GM18907 (cell line): ENCODE results near the gene SYCP2.

ENCODE experiments used
- ATAC-seq: cut with Tn5 transposase; IDR thresholded peaks from one replicate; pipeline ENCODE4 v1.9.1; 2021; ENCODE audit warnings: mild to moderate bottlenecking, moderate library complexity; ENCODE audit not compliant: unreplicated experiment

SYCP2 gene

DNA sequence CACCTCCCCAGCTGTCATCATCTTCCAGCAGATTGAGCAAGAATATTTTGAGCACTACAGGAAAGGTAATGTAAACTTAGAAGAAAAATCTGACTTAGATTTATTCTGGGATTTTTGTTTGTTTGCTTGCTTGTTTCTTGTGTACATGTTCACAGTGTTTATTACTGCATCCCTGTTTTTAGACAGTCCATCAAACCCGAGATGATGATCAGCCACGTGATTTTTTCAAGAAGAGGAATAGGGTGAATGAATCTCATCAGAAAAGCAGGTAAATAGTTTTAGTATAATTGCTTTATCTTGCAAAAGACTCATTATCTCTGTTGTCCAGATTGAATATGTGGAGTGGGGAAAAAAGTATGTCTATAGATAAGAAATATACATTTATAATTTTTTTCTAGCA lies 8.8 kb upstream of the SYCP2 start:
- no peak for ATAC-seq

DNA sequence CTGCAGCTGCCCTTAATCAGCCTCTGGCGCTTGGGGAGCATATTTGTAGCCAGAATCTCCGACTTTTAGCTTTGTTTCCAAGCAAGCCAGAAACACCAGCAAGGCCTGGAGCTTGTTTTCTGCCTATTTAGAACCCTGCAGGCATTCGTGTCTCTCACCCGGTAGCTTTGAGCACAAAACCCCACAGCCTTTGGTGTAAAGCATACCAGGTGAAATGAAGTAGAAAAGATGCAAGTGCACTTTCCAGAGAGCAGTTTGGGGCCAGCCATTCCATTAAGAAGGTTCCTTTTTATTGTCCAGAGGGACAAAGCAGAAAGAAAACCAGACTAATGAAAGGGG lies 7.5 kb upstream of the SYCP2 start:
- ATAC-seq = no peak

DNA sequence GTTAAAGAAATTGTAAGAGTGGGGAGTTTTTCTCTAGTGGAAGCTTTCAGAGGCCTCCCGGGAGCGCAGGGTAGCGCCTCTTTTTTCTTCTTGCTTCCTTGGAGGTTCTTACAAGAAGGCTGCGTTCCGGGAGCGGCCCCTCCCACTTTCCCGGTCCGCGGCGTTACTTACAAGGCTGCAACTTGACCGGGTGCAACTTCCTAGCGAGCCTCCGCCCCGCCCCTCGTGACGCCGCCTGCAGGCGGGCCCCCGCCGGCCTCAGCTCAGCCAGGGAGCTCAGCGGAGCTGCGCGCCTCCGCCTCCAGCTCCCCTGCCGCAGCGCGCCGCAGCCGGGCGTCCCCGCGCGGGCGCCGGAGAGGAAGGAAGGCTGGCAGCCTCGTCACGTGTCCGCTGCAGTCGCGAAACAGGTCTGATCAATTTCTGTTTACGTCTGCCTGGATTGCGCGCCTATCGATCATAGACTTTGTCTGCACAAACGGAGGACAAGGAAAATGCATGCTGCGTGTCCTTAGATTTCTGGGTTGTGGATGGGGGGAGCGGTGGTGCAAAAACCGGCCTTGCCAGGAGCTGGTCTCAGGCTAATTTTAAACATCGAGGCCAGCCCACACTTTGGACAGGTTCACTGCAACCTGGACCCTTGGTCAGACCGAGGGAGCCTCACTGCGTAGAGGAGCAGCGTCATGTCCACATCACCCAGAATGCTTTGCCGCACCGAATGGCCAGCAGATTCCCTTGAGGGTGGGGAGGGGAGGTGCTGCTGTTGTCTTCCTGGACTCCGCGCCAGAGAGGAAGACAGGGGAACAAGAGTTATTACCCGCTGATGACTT lies 6.9 kb upstream of the SYCP2 start, which contains the start of the genes FAM217B and PPP1R3D:
TSS of gene FAM217B (plus strand) at position 261 of the 827 bp plus-strand sequence. CDS start 3,555 bp downstream, outside the sequence.
TSS of gene PPP1R3D (minus strand) at position 177 of the 827 bp plus-strand sequence. CDS start 374 bp downstream, outside the sequence.
- peak; percentile 96 for ATAC-seq

DNA sequence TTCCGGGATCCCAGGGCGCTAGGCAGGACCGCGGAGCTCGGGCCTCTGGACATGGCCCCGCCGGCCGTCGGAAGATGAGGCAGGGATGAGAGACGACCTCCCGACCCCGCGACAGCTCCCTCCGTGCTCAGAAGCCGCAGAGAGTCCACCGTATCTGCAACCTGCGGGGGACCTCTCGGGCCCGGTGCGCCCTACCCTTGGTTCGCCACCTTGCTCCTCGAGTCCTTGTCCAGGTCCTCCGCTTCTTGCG lies 6.4 kb upstream of the SYCP2 start:
- peak; percentile 45 for ATAC-seq

DNA sequence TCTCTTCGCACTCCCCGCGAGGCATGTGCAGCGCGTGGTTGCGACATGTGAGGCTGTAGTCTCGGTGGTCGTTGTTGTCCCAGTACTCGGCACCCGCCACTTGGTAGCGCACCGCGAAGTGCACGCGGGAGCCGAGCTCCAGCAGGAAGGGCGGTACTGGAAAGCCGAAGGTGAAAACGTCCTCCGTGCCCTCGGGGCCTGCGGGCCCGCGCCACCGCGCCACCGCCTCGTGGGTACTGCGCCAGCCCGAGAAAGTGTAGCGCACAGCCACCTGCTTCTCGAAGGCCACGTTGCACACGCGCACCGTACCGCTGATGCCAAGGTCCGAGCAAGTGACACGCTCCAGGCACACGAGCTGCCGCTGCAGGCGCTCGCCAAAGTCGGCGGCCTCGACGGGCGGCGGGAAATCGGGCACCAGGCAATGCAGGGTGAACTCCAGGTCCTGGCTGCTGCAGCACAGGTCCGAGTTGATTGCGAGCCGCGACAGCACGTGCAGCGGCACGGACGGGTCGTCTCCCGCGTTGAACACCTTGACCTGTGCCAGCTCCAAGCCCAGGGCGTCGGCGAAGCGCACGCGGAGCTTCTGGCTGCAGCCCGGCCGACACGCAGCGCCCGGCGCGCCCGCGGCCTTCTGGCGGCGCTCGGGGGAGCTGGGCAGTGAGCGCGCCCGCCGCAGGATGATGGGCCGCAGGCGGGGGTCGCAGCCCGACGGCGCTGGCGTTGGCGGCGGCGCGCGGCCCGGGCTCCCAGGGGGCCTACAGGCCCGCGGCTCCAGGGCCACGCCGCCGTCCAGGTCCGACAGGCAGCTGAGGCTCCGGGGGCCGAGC lies 5.8 kb upstream of the SYCP2 start:
- no peak for ATAC-seq

DNA sequence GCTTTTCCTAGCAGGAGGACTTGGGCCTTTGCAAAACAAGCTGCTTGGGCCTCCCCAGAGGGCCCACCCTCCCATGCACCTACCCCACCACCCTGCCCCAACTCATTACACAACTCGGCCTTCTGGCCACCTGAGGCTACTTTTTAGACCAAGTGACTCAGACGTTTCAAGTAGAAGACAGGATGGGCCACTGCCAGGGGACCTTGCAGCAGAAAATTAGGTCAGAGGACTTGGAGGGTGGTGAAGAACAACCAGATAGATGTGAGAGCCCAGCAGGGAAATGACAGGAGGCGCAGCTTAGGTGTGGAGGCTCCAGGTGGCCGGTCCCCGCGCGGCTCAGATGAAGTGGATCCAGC lies 5.2 kb upstream of the SYCP2 start:
- no peak for ATAC-seq

DNA sequence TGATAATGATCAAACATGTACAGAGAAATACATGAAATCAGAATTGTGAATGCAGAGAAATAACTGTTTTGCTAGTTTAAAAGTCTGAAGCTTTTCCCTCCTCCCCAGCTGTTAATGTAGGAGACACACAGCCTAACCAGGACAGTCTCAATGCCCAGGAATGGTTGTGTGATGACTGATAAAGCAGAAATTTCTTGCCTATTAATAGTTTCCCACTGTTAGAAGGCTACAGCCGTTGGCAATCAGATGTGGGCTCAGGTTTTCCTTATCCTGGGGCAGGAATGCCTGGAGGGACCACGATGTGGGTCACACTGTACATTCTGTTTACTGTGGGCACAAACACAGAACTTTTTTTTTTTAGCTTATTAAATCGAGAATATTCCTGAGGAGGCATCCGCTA lies 4.8 kb upstream of the SYCP2 start:
- no peak for ATAC-seq

DNA sequence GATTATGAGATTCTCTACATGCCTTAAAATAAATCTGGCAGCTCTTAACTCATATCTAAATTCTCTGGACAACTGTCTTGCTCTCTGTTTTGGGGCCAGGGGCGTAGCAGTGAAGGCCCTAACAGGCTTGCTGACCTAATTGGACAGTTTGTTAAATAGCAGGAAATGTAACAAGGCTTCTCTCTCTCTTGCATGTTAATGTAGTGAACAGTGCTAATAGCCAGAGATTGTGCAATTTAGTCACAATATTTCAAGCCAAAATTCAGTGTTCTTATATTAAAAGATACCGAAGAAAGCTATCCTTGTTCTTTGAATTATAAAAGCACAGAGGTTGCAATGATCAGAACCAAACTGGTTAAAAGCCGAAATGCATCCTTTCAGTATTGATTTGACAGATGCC lies 3.7 kb upstream of the SYCP2 start:
- ATAC-seq = no peak

DNA sequence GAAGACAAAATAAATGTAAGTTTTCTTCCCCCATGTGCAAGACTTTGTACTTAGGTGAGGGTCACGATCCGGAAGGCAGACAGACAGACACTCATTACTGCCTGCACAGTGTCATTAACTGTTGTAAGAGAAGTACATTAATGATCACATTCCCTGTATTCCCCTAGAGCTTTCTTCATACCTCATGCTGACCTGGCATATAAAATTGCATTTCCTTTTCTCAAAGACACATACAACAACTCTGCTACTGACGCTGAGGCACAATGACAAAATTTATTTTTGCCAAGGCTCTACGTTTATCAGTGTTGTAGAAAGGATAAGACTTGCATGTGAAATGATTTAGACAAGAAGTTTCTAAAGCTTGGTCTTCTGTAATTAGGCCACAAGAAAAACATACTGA lies 3.0 kb upstream of the SYCP2 start:
- ATAC-seq = no peak

DNA sequence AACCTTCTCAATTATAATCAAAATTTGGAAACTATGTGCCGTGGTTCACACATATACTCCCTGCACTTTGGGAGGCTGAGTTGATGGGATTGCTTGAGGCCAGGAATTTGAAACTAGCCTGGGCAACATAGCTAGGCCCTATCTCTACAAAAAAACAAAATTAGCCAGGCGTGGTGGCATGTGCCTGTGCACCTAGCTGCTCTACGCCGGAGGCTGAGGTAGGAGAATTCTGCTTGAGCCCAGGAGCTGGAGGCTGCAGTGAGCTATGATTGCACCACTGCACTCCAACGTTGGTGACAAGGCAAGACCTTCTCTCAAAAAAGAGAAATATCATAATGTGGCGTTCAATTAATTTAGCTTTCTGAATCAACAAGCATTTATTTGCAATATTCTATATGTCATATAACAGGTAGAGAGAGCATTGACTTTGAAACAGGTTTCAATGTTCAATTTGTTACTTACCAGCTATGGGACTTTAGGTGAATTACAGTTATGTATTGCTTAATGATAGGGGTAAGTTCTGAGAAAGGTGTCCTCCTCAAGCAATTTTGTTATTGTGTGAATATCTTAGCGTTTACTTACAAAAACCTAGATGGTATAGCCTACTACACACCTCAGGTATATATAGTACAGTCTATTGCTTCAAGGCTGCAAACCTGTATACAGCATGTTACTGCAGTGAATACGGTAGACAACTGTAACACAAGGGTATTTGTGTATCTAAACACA lies 2.2 kb upstream of the SYCP2 start:
- no peak for ATAC-seq

DNA sequence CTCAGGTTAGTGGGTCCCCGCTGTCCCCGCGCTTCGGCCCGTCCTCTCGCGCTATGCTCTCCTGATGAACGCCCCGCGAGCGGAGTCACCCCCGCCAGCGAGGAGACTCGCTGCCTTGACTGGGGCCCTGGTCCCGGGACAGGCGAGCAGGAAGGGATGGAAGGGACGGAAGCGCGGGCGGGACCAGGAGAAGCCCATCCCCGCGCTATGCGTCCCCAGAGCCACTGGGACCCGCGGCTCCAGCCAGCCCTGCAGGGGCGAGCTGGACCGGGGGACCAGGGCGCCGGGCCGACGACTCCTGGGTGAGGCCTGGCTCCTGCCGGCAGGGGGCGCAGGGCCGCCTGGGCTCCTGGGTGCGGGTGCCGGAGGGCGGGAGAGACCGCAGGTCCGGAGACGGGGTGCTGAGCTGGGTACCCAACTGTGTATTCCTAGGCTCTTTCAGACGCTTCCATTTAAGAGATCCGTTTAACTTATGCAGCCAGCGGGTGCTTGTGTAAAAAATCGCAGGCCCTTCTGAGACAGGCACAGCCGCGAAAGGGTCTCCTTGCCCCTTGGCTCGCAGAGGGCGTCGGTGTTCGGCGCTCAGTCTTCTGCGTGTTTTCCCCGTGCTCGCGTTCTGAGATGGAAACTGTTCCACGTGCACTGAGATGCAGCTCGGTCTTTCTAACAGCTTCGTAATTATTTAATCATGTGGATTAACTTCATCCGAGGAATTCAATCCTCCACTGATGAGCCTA lies 580 bp upstream of the SYCP2 start:
- peak; percentile 83 for ATAC-seq

DNA sequence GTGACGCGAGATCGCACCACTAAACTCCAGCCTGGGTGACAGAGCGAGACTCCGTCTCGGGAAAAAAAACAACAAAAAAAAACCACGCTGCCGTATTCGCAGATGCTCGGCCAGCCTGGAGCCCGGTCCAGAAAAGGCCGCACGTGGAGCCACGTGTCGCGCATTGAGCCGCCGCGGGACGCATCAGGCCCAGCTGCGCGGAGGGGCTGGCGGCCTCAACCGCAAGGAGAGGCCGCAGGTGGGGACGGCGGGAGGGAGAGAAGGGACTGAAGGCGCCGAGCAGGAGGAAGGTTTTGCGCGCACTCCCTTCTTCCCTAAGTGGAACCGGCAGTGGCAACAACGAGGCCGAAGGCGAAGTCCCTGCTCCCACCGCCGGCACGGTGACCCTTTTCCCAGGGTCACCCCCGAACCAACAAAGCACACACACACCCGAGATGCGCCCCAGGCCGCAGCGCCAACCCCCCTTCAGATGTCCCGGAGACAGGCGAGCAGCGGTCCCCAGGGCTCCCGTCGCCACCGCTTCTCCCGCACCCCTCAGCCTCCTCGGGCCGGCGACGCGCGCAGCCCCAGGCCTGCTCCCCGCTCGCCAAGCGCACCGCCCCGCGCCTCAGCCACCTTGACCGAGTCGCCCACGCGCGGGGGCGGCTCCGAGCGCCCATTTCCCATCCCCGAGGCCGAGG lies 681 bp downstream of the SYCP2 start:
- no peak for ATAC-seq

DNA sequence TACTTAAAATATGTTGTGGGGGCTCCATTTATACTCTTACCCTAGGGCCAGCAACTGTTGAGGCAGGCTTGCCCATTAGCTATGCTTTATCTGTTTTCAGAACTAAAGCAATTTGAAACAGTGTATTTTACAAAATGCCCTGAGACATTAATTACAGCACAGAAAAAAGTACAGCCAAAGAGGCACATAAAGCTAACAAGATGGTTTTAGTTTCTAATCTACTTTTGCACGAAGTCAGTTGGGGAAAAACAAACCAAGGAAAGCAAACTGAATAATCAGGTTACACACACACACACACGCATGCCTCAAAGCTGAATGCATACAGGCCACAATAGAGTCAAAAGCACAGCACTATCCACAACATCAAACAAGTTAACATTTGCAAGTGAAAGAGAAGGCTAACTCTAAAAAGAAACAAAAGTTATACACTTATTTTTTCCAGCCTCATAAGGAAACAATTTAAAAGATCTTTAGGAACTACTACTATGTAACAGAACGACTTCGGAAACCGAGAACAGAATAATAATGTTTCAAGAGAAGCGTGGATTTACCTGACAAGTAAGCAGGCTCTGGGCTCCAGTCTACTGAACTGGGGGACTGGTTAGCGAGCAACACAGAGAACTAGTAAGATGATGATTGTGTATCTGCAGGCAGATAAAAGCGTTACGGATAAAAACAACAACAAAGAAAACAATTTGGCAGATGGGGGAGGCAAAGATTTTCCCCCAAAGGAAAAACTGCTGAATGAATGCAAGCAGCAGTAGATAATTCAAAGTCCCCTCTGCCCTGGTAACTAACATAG lies 1.7 kb downstream of the SYCP2 start:
- no peak for ATAC-seq

DNA sequence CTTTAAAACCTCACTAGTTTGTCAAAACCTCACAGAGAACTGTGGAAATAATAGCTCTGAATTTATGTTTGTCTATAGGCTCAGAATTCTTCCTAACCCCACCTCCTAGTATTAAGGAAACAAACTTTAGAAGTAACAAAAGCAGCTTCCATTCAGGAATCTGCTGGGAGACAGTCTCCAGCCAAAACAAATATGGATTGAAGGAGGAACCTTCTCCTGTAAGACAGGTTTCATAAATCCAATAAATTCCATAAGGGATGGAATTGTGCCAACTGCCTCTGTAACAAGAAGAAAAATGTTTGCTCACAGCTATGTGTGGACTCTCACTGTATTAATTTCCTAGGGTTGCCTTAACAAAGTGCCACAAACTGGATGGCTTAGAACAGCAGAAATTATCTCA lies 7.5 kb downstream of the SYCP2 start:
- no peak for ATAC-seq

DNA sequence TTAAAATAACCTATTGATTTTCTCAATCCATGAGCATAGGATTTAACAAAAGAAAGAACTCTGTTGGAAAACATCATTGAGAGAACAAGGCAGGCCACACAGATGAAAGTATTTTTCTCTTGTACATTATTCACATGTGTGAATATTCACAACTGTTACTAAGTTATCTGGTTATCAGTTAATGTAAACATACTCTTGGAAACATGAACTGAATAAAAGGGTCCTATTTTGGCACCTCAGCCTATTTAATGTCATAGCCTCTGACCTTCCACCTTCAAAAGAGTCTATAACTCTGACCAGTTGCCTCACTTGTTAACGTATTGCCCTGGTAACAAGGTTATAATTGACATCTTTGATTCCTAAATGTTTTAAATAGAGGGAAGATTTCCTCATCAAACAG lies 8.1 kb downstream of the SYCP2 start:
- ATAC-seq = no peak

DNA sequence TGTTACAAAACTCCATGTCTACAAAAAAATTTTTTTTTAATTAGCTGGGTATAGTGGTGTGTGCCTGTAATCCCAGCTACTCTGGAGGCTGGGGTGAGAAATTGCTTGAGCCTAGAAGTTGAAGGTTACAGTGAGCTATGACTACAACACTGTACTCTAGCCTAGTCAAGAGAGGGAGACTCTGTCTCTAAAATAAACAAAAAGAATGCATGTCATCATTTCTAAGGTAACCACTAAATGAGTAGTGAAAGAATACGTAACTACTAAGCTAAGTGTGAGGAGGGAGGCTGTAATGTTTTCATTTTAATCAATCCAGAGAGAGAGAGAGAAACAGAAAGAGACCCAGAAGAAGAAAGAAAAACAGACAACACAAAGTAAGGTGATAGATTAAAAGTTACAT lies 9.9 kb downstream of the SYCP2 start:
- no peak for ATAC-seq

DNA sequence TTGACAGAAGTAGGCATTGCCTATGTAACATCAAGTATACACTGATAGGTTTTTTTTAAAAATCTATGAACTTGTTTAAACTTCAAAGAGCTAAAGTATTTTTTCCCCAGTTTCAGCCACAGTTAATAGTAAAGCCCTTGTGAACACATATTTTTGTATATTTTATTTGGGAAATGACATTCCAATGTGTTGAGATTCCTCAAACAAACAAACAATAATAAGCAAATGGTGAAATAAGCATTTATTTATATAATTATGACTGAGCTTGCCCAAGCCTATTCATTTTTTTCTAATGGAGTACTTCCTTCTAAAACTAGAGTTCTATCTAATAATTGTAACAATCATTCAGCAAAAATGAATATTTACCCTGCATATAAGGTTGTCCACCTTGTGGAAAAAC lies 12.5 kb downstream of the SYCP2 start:
- no peak for ATAC-seq

DNA sequence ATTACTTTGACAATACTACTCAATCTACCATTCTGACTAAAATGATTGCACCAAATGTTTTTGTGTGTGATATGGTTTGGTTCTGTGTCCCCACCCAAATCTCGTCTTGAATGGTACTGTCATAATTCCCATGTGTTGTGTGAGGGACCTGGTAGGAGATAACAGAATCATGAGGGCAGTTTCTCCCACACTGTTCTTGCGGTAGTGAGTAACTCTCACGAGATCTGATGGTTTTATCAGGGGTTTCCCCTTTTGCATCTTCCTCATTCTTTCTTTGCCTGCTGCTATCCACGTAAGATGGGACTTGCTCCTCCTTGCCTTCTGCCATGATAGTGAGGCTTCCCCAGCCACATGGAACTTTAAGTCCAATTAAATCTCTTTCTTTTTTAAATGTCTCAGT lies 20.8 kb downstream of the SYCP2 start:
- ATAC-seq = no peak

DNA sequence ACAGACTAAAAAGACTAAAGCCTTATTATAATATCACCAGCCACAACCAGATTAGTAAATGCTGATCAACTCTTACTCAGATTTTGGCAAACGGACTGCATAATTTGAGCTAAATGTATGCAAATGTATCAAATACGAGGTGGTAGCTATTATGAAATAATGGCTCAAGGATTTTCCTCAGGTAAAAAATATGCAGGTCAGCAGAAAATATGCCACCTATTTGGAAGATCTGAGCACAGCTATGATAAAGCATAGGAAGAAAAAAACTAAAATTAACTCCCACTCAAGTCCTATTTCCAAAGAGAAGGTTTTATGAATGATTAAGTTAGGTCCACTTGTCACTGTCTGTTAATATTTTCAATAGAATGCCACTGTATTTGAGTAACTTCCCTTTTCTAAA lies 22.4 kb downstream of the SYCP2 start:
- ATAC-seq = no peak

DNA sequence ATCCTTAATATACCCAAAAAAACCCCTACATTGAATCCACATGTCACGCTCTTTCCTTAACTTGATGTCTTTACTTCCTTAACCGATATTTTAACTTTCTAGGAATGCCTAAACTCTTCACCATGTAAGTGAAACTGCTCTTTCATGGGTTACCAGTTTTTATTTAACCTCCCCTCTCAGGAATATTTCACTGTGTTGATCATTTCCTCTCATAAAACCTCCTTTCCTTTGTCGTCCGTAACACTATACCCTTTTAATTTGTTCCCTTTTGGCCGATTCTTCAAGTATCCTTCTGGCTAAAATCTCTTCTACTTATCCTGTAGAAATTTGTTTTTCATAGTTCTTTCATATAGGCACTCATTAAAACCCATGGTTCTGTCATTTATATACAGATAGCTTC lies 24.6 kb downstream of the SYCP2 start:
- ATAC-seq = no peak
